GF-D8 (cell line): ENCODE data around the gene RHBDF1.
A peak's percentile ranks its signal among the peaks of the same experiment; 100 is the strongest.

Experiments
- DNase-seq: peaks from one replicate; lab custom pipeline; 2025; lab: John Stamatoyannopoulos, UW

The RHBDF1 gene

GRCh38 chr16:74747-75334 lies 2.4 kb upstream of the RHBDF1 start:
- no peak for DNase-seq

GRCh38 chr16:74051-74746 lies 1.8 kb upstream of the RHBDF1 start:
- no peak for DNase-seq

- no peak for DNase-seq
Measured at GRCh38 chr16:71540-72401, 660 bp downstream of the RHBDF1 start.

- no peak for DNase-seq
Measured at GRCh38 chr16:71210-71539, 1.3 kb downstream of the RHBDF1 start.

- no peak for DNase-seq
Measured at GRCh38 chr16:69181-69580, 3.2 kb downstream of the RHBDF1 start.

GRCh38 chr16:67884-68789 lies 4.3 kb downstream of the RHBDF1 start:
- DNase-seq = no peak

GRCh38 chr16:67183-67791 lies 5.1 kb downstream of the RHBDF1 start:
- DNase-seq = no peak

GRCh38 chr16:66309-67182 lies 5.9 kb downstream of the RHBDF1 start:
- DNase-seq = no peak

- peak; percentile 37 for DNase-seq
Measured at GRCh38 chr16:65745-66144, 6.7 kb downstream of the RHBDF1 start.

GRCh38 chr16:64914-65255 lies 7.5 kb downstream of the RHBDF1 start:
- no peak for DNase-seq

GRCh38 chr16:63998-64913 lies 8.2 kb downstream of the RHBDF1 start:
- no peak for DNase-seq

- DNase-seq = no peak
Measured at GRCh38 chr16:63466-63865, 9.0 kb downstream of the RHBDF1 start.

GRCh38 chr16:62968-63391 lies 9.5 kb downstream of the RHBDF1 start:
- no peak for DNase-seq

- DNase-seq = no peak
Measured at GRCh38 chr16:62283-62967, 10.0 kb downstream of the RHBDF1 start.

GRCh38 chr16:61879-62281 lies 10.6 kb downstream of the RHBDF1 start:
- no peak for DNase-seq

GRCh38 chr16:60929-61878 lies 11.2 kb downstream of the RHBDF1 start:
- no peak for DNase-seq

GRCh38 chr16:60166-60565 lies 12.3 kb downstream of the RHBDF1 start:
- DNase-seq = no peak
